NCI-H1048 (cell line): ENCODE measurements around the gene SAMHD1.
"Not testable (repeated sequence)": the region's sequence is repeated elsewhere in the genome, so short reads cannot be mapped to it uniquely, and the experiment has no call there.

Experiments
- DNase-seq: peaks from one replicate; lab custom pipeline; 2025; lab: John Stamatoyannopoulos, UW

The SAMHD1 gene

DNA sequence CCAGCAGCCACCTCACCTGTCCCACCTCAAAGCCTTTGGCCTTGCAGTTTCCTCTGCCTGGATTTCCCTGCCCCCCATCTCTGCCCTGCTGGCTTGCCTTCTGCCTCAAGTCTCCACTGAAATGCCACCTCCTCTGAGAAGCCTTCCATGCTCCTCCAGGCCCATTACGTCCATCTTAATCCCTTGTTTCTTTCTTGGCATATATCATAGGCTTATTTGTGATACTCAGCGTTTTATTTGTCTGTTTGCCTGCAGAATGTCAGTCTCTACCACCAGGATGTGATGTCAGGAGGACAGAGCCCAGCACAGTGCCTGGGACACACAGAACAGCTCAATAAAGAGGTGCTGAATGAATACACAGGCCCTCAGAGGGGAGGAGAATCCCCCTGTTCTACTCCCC lies 100.0 kb downstream of the SAMHD1 start:
- no peak for DNase-seq

DNA sequence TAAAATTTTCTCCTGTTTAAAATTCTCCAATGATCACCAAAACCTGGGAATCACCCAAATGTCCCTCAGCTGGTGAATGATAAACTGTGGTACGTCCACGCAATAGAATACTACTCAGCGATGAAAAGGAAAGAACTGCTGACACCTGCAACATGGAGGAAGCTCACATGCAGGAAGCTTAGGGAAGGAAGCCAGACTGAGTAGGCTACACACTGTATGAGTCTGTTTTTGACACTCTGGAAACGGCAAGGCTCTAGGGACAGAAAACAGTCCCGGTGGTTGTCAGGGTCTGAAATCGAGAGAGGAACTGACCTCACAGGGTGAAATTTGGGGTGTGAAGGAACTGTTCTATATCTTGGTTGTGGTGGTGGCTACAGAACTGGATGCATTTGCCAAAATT lies 100.7 kb downstream of the SAMHD1 start:
- no peak for DNase-seq

DNA sequence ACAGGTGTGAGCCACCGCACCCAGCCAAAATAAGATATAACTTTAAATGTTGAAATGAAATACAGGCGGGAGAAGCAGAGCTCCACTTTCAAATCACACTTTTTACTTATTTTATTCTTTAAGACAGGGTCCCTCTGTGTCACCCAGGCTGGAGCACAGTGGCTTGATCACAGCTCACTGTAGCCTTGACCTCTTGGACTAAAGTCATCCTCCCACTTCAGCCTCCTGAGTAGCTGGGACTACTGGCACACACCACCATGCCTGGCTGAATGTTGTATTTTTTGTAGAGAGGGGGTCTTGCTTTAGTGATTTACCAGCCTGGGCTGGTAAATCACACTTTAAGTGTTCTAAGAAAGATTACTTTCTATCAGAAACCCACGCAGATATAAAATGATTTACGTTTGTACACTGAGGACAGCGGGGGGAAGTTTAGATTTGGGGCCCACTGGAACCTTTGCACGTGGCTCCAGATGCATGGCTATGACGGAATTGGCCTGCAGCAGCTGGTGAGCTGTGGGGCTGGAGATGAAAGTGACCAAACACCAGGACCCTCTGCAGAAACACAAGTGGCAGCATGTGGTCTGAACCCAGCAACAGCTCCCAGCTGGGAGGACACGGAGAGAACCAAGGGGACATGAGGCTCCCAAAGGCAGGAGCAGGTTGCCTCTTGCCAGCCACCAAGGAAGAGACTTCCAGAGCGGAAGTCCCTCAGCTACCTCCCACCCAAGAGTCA lies 102.0 kb downstream of the SAMHD1 start:
- DNase-seq = no peak

DNA sequence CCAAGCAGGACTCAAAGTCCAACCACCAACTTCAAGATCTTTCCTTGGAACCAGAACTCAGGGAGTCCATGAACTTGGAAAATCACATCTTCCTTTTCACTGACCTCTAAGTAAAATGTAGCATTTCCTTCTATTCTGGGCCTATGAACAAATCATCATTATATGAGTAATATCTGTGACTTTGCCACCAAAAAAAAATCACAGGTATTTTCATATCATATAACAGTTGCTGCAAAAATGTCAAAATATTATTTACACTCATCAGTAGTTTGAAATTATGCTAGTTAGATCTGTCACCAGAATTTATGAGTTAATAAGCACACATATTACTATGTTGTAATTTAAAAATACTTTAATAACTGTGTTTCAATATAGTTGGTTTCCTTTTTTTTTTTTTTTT lies 102.8 kb downstream of the SAMHD1 start:
- no peak for DNase-seq

DNA sequence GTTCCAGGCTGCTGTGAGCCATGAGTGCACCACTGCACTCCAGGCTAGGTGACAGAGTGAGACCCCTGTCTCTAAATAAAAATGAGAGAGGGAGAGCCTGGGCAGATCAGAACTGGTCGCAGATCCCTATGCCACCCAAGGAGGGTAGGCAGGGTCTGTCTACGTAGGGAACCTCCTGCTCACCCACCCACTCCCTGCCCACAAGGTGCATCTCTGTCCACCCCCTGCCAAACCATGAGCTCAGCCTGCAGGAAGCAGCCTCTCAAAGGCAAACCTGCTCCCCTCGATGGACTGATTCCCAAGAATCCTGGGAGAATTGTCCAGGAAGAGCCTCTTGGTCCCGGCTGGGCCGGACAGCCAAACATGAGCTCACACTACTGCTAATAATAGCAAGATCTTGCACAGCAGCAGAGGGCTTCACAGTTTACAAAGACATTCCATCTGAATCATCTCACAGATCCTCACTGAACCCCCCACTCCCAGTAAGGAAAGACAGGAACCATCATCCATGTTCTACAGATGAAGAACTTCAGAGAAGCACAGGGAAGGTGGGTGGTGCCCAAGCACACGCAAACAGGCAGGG lies 103.3 kb downstream of the SAMHD1 start:
- DNase-seq = no peak

DNA sequence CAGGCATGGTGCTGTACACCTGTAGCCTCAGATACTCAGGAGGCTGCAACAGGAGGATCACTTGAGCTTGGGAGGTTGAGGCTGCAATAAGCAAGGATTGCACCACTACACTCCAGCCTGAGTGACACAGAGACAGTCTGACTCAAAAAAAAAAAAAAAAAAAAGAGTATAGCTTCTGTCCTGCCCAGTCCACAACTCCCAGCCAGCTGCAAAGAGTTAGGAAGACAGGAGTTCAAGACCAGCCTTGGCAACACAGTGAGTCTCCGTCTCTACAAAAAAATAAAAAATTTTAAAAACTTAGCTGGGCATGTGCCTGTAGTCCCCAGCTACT lies 103.8 kb downstream of the SAMHD1 start:
- no peak for DNase-seq

DNA sequence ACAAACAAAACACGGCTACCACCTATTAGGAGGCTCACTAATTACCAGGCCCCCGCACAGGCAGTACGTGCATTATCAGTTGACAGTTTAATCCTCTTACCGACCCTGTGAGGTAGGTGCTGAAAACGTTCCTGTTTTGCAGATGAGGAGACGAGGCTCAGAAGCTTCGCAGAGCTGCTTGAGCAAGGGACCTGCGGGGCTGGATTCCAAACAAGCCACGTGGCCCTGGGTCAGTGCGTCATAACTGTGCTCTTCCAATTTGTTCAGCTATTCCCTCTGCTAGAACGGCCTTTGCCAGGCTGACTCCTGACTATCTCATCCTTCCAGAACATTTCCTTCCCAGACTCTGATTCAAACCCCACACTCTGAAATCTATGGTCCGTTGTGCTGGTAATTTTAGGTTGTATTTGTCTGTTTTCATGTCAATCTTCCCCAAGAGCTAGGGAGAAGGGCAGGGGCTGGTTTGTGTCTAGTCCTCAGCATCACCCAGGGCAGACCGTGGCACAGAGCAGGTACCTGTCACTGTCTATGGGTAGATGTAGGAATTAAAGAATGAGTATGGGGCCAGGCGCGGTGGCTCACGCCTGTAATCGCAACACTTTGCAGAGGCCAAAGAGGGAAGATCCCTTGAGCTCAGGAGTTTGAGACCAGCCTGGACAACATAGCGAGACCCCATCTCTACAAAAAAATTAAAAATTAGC lies 104.3 kb downstream of the SAMHD1 start:
- DNase-seq = no peak

DNA sequence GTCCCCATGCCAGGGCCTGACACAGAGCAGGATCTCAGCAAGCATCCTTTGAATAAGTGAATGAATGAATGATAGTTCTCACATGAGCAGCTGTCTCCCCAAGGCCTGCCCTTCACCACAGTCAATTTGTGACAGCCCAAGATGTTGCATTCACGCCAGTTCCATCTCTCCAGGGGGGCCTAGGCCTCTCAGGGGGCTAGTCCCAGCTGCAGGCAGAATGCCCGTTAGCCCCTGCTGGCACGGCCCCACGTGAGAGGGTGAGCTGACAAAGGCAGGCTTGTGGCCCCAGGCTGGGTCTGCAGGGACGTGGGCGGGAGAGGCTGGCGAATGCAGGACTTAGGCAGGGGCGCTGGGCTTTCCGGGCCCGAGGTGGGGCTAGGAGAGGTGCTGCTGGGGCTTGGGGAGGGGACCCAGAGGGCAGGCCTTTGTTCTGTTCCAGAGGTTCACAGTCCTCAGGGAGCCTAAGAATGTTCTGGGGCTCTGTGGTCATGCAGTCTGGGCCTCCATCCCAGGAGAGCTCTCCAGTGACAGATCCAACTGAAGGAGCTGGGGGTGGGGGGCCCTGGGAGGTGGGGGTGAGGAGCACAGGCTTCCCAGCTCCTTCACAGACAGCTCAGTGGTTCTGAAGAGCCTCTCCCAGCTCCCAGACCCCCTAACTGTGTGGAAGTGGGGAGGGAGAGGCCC lies 106.1 kb downstream of the SAMHD1 start:
- no peak for DNase-seq

DNA sequence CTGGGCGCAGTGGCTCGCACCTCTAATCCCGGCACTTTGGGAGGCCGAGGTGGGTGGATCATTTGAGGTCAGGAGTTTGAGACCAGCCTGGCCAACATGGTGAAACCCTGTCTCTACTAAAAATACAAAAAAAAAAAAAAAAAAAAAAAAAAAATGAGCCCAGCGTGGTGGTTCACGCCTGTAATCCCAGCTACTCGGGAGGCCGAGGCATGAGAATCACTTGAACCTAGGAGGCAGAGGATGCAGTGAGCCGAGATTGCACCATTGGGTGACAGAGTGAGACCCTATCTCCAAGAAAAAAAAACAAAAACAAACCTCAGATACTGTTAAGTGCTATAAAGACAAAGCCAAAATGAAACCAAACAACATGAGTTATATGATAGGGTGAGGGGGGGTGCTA lies 110.5 kb downstream of the SAMHD1 start:
- DNase-seq = not testable (repeated sequence)
